Epithelial cell of proximal tubule (primary cell): ENCODE data around the gene PDK3. TPM values are rescaled to one million over a fixed set of nuclear protein-coding genes. Genes with fewer than 3 reads are reported as not detected.
A peak's percentile ranks its signal among the peaks of the same experiment; 100 is the strongest.

Experiments used
- DNase-seq: peaks from one replicate; pipeline ENCODE4 v3.0.0-alpha.2; 2011; ENCODE audit warnings: low read depth
- H3K4me3 ChIP-seq: 2 replicates; pipeline ENCODE4 v1.5.1; 2011; ENCODE audit warnings: low read depth, mild to moderate bottlenecking, low read length
- CTCF ChIP-seq: conservative IDR thresholded peaks from 2 replicates; pipeline ENCODE4 v1.5.1; 2012; ENCODE audit warnings: low read depth, mild to moderate bottlenecking, low read length
- total RNA-seq: library from RNA; depleted of rRNA; stranded (reverse); fragments of >200 nt; gene quantifications from 2 replicates; pipeline ENCODE4 v1.2.3, GENCODE V29; 2015

PDK3 gene
- total RNA-seq, 1 donor from 2014 or later: 13.6 TPM

- no peak for DNase-seq
- no peak overlapping the region for H3K4me3 ChIP-seq
- no peak for TF ChIP-seq CTCF
Measured at GRCh38 chrX:24528605-24529004, 63.5 kb downstream of the PDK3 start.

- H3K4me3 ChIP-seq: no peak overlapping the region
- TF ChIP-seq CTCF: no peak
- DNase-seq: no peak
Measured at GRCh38 chrX:24536551-24536950, 71.5 kb downstream of the PDK3 start.

GRCh38 chrX:24542756-24543155 is 77.7 kb downstream of the PDK3 start:
- no peak overlapping the region for H3K4me3 ChIP-seq
- no peak for DNase-seq
- no peak for TF ChIP-seq CTCF

GRCh38 chrX:24547961-24548360 is 82.9 kb downstream of the PDK3 start:
- no peak for TF ChIP-seq CTCF
- no peak for DNase-seq
- H3K4me3 ChIP-seq: no peak overlapping the region

- no peak for TF ChIP-seq CTCF
- DNase-seq: no peak
- no peak overlapping the region for H3K4me3 ChIP-seq
Measured at GRCh38 chrX:24550166-24550565, 85.1 kb downstream of the PDK3 start.

GRCh38 chrX:24553011-24553410 is 87.9 kb downstream of the PDK3 start:
- TF ChIP-seq CTCF: no peak
- H3K4me3 ChIP-seq: no peak overlapping the region
- no peak for DNase-seq

GRCh38 chrX:24561121-24561520 is 96.0 kb downstream of the PDK3 start:
- peak; percentile 23 for TF ChIP-seq CTCF
- no peak overlapping the region for H3K4me3 ChIP-seq
- no peak for DNase-seq
